Smooth muscle cell (in vitro differentiated cells): ENCODE measurements around the gene HOXC12. TPM values are rescaled to one million over a fixed set of nuclear protein-coding genes. Genes with fewer than 3 reads are reported as not detected.

Source experiments
- DNase-seq: peaks from one replicate; lab custom pipeline; 2025; ENCODE audit not compliant: unreplicated experiment; lab: John Stamatoyannopoulos, UW
- H2AFZ ChIP-seq: fragments of 200-600 bp; sonication (generic); 2 replicates; pipeline ENCODE4 v1.6.0; 2016; ENCODE audit warnings: antibody characterized with exemption, low read depth, mild to moderate bottlenecking
- H3F3A ChIP-seq: fragments of 200-600 bp; sonication (generic); 2 replicates; pipeline ENCODE4 v1.6.0; 2017; ENCODE audit warnings: antibody characterized with exemption, low read depth
- H3K27ac ChIP-seq: fragments of 200-600 bp; sonication (generic); 2 replicates; pipeline ENCODE4 v1.5.1; 2016; ENCODE audit warnings: low read depth, mild to moderate bottlenecking
- H3K27me3 ChIP-seq: fragments of 200-600 bp; sonication (generic); 2 replicates; pipeline ENCODE4 v1.6.1; 2016; ENCODE audit warnings: low read depth, mild to moderate bottlenecking
- H3K36me3 ChIP-seq: fragments of 200-600 bp; sonication (generic); 2 replicates; pipeline ENCODE4 v1.5.1; 2016; ENCODE audit warnings: low read depth
- H3K4me1 ChIP-seq: fragments of 200-600 bp; sonication (generic); 2 replicates; pipeline ENCODE4 v1.5.1; 2016; ENCODE audit warnings: low read depth
- H3K4me2 ChIP-seq: fragments of 200-600 bp; sonication (generic); 2 replicates; pipeline ENCODE4 v1.6.0; 2016; ENCODE audit warnings: mild to moderate bottlenecking
- H3K4me3 ChIP-seq: fragments of 200-600 bp; sonication (generic); 2 replicates; pipeline ENCODE4 v1.5.1; 2016; ENCODE audit warnings: mild to moderate bottlenecking
- H3K79me2 ChIP-seq: fragments of 200-600 bp; sonication (generic); 2 replicates; pipeline ENCODE4 v1.6.0; 2016; ENCODE audit warnings: low read depth, mild to moderate bottlenecking
- H3K9ac ChIP-seq: fragments of 200-600 bp; sonication (generic); 2 replicates; pipeline ENCODE4 v1.6.0; 2016; ENCODE audit warnings: low read depth
- H3K9me3 ChIP-seq: fragments of 200-600 bp; sonication (generic); replicated peaks from 2 replicates; pipeline ENCODE4 v1.5.1; 2016; ENCODE audit warnings: low read depth
- H4K20me1 ChIP-seq: fragments of 200-600 bp; sonication (generic); 2 replicates; pipeline ENCODE4 v1.6.0; 2016; ENCODE audit warnings: low read depth
- CTCF ChIP-seq: fragments of 200-600 bp; sonication (generic); IDR thresholded peaks from 2 replicates; pipeline ENCODE4 v1.5.1; 2017; ENCODE audit warnings: borderline replicate concordance, mild to moderate bottlenecking, antibody characterized with exemption; ENCODE audit not compliant: insufficient read depth, poor library complexity, severe bottlenecking
- WGBS: methylation state at CpG from one replicate; pipeline ENCODE4 v1.1.7; 2016; ENCODE audit warnings: low lambda C conversion rate; 5-methylcytosine and 5-hydroxymethylcytosine counted together
- polyA plus RNA-seq: library from polyadenylated mRNA; unstranded; fragments of >200 nt; fragmentation: Nextera tagmentation; extraction: Ambion mirVana; gene quantifications from 2 replicates; pipeline ENCODE4 v1.2.1, GENCODE V29; 2016
- total RNA-seq: library from RNA; depleted of rRNA; stranded (reverse); fragments of >200 nt; gene quantifications from 2 replicates; pipeline ENCODE4 v1.2.3, GENCODE V29; 2014

Gene HOXC12
- total and polyA plus RNA-seq, 2 experiments from 2014 or later: 0.32 TPM; not detected in 1

GRCh38 chr12:53929527-53929926, 25.2 kb upstream of the HOXC12 start:
- Histone ChIP-seq H3K9me3 (no peaks in the 10 kb centered on the region), H4K20me1 (no peaks in the 10 kb centered on the region), H3K27me3 (peaks cover 100% of the 10 kb centered on the region), H3K4me2 (no peak overlapping the region), H2AFZ (no peak overlapping the region), H3K4me3 (no peak overlapping the region), H3K27ac (no peak overlapping the region), H3K9ac (no peak overlapping the region), H3F3A (no peaks in the 10 kb centered on the region), H3K4me1 (no peaks in the 10 kb centered on the region), H3K36me3 (no peaks in the 10 kb centered on the region), H3K79me2 (no peaks in the 10 kb centered on the region)
- 49% methylated on average over 4 of the region's 4 CpGs for WGBS
- DNase-seq: no peak
- TF ChIP-seq CTCF: no peak

GRCh38 chr12:53930591-53931255, 24.0 kb upstream of the HOXC12 start:
- no peak overlapping the region for H3K4me2 ChIP-seq
- DNase-seq: no peak
- H3K4me1 ChIP-seq: peaks cover 4% of the 10 kb centered on the region
- H3K9me3 ChIP-seq: no peaks in the 10 kb centered on the region
- no peak for TF ChIP-seq CTCF
- no peaks in the 10 kb centered on the region for H3K36me3 ChIP-seq
- no peaks in the 10 kb centered on the region for H4K20me1 ChIP-seq
- H3K4me3 ChIP-seq: no peak overlapping the region
- no peaks in the 10 kb centered on the region for H3K79me2 ChIP-seq
- 20% methylated on average over 30 of the region's 30 CpGs for WGBS
- no peaks in the 10 kb centered on the region for H3F3A ChIP-seq
- H3K9ac ChIP-seq: no peak overlapping the region
- H3K27me3 ChIP-seq: peaks cover 100% of the 10 kb centered on the region
- no peak overlapping the region for H2AFZ ChIP-seq
- no peak overlapping the region for H3K27ac ChIP-seq

GRCh38 chr12:53931844-53932581, 22.7 kb upstream of the HOXC12 start:
- Histone ChIP-seq H4K20me1 (no peaks in the 10 kb centered on the region), H3K4me2 (no peak overlapping the region), H3F3A (no peaks in the 10 kb centered on the region), H3K9ac (no peak overlapping the region), H3K4me3 (no peak overlapping the region), H3K36me3 (no peaks in the 10 kb centered on the region), H2AFZ (no peak overlapping the region), H3K4me1 (peaks cover 6% of the 10 kb centered on the region), H3K27ac (no peak overlapping the region), H3K9me3 (no peaks in the 10 kb centered on the region), H3K27me3 (peaks cover 100% of the 10 kb centered on the region), H3K79me2 (no peaks in the 10 kb centered on the region)
- no peak for TF ChIP-seq CTCF
- WGBS: 64% methylated on average over 4 of the region's 4 CpGs
- DNase-seq: no peak
